NK-92 treated with Interleukin-12 subunit alpha and Interleukin-12 subunit beta, amount 100 ng/mL, for 24 hours (cell line): ENCODE results near the gene HSPA12A.

Experiments used
- DNase-seq: peaks from one replicate; lab custom pipeline; 2025; lab: John Stamatoyannopoulos, UW

Gene HSPA12A

DNA sequence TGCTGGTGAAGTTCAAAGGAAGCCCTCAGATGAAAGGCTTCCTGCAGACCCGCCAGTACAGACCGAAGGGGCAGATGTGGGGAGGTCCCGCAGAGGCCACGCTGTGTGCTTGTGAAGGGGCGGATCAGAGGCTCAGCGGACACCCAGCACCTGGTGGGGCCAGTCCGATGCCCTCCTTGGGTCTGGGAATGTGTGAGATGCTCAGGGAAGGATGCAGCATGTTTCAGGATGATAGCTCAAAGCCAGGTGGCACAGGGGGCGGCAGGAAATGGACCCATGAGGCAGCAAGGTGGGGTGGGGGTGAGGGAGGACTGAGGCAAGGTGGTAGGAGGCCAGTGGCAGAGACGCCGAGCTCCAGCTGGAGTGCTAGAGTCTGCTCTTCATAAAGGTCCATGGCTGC is 27.9 kb upstream of the HSPA12A start:
- no peak for DNase-seq

DNA sequence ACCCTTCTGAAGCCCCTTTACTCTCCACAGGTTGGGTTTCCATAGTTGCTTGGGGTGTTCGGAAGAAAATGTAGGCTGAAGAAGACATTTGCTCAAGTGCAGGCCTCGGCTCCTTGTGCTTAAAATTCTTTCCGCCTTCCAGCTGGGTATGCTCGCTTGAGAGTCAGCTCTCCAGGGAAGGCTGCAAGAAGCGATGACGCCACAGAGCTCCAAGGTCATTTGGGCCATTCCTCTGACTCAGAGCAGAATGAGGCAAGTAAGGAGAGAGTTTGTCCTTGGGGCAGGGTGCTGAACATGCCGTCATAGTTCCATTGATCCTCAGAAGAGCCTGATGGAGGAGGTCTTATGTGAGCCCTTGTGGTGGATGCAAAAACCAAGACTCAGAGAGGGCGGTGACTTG is 27.4 kb upstream of the HSPA12A start:
- DNase-seq = no peak

DNA sequence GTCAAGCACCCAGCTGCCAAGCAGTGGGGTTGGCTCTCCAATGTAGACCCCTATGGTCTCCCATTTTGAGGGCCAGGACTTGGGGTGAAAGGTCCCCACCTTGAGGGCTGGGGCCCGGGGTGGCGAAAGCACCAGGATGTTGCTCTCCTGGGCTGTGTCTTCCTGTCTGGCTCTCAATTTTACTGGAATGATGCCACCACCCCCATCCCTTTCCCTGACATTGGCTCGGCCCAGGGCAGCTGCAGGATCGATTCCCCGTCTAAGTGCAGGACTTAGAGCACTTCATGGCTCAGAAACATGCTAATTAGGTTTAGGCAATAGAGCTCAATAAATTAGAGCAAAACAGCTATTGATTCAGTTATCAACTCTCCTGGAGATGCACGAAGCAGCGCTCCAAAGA is 27.0 kb upstream of the HSPA12A start:
- DNase-seq = no peak

DNA sequence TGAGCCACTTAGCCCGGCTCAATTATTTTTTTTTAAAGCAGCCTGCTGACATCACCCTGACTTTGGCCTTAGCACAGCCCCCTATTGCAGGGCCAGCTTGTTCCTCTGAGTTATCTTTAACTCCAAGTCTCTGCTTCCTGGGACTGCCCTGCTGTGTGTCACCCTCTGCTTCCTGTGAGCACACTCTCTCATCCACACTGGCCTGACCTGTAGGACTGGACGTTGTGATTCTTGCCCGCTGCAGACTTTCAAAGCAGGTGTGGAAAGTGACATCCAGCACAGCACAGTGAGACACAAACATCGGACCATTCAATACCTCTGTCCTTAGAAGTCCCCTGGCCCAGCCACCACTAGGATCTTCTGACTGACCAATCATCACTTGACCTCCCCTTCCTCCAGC is 26.4 kb upstream of the HSPA12A start:
- no peak for DNase-seq

DNA sequence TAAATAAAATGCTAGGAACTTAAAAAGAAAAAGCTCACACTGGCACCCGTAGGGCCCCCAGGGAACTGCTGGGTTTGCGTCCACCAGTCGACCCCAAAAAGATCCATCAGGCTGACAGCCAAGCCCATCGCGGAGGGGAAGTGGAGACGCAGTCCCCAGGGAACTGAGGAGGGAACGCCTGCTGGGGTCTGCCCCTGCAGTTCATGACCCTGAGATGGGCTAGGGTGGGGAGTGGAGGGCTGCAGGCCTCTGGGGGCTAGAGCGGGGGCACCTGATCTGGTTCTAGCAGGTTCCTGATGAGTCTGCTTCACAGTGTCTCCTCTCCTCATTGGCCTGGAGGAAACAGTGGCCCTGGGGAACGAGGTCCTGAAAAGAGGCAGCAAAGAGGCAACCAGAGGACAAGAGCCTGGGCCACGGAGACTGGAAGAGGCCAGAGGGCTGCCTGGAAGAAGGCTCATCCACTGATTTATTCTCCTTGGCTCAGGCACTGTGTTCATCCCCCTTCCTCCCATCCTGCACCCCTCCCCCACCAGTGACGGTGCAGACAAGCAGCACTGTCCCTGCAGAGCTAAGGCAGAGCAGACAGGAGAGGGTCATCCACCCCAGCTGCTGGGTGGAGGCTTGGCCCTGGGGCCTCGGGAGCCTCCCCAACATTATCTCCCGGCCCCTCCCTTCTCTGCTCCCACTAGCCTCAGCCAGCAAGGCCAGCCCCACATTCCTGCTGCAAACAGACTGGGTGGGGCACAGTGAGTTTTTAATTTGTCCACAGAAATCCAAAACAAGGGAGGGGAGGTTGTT is 24.7 kb upstream of the HSPA12A start:
- no peak for DNase-seq

DNA sequence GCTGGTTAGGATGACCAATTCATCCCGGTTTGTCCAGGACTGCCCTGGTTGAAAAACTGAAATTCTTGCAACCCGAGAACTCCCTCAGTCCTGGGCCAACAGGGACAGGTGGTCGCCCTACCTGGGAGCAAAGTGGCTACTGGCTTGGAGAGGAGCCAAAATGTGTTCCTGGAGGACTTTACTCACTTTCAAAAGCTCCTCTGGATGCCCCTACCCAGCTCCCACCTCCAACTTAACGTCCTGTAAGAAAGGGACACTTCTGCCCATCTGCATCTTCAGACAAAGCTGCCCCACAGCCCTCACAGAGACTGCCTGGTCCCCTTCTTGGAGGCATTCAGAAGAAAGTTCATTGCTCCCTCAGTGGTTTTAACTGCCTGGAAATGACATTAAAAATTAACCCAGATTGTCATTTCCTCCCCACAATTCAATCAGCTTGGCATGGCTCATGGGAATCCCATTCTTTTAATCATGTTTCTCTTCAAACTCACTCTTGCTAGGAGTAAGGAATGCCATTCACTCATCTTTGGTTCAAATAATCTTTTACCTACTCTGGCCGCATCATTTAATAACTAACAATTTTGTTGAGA is 24.0 kb upstream of the HSPA12A start:
- no peak for DNase-seq

DNA sequence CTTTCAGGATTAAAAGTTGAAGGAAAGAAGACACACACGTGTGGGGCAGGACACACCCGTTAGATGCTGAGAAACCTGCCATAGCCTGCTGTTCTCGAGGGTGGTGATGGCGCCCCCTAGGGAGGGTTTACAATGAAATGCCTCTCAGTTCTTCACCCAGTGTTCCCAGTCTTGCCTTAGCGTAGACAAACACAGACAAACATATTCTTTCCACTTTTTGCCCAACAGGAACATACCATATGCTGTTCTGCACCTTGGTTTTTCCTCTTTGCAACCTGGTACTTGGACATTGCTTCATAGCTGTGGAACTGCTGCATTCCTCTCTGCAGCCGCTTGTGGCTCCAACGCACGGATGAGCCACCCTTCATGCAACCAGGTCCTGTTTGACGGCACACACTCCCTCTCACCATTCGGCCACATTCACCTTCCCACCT is 23.3 kb upstream of the HSPA12A start:
- DNase-seq = no peak

DNA sequence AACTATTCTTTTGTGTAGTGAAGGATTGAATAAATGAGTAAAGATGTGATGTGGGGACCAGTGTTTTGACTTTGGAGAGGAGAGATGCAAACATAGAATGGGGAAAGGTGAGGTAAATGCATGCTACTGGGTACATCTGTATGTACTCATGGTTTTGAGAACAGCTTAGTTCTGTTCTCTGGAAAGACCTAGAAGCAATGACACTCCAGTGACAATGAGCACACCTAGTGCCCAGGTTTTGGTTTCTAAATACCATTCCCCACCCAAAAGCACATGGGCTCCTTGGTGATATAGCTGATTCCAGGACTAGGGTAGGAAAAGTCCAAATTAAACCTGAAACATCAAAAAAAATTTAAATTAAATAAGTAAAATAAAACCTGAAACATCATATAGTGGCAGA is 22.6 kb upstream of the HSPA12A start:
- DNase-seq = no peak

DNA sequence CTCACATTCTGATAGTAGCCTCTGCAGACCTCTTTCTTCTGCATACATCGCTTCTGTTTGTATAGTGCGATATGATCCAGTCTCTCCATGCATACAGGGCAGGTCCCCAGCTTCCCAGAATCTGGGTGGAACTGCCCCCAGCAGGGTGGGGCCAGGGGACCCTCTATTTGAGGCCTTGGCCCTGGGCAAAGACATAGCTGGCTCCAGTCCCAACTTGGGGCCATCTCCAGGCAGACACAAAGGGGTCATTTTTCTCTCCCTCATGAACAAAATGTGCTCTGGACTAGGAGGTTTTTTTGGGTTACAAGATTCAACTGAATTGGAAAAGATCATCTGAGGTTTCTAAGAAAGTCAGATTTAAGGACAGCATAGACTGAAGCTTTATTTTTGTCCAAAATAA is 21.1 kb upstream of the HSPA12A start:
- DNase-seq = no peak

DNA sequence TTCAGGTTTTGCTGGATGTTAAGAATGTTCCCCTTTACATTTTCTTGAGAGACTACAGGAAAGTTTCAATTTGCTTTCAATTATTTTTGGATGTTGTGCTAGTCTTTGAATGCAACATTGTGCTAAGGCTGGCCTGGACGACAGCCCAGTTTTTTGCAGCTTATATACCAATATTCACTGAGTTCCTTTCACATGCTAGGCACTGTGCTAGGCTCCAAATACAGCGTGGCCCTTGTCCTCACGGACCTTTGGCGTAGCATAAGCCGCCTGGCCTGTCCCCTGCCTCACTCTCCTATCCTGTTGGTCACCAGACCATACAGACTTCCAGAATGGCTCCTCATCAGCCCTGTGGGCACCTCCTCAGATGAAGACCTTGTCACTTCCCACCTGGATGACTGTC is 19.5 kb upstream of the HSPA12A start:
- DNase-seq = no peak

DNA sequence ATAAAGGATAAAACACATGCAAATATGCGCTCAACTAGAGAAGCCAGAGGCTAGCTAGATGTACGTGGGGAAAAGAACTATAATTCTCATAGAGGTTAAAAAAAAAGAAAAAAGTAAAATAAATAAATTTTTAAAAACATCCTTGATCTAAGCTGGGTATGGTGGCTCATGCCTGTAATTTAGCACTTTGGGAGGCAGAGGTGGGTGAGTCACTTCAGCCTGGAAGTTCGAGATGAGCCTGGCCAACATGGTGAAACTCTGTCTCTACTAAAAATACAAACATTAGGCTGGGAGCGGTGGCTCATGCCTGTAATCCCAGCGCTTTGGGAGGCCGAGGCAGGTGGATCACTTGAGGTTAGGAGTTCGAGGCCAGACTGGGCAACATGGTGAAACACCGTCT is 18.6 kb upstream of the HSPA12A start:
- no peak for DNase-seq

DNA sequence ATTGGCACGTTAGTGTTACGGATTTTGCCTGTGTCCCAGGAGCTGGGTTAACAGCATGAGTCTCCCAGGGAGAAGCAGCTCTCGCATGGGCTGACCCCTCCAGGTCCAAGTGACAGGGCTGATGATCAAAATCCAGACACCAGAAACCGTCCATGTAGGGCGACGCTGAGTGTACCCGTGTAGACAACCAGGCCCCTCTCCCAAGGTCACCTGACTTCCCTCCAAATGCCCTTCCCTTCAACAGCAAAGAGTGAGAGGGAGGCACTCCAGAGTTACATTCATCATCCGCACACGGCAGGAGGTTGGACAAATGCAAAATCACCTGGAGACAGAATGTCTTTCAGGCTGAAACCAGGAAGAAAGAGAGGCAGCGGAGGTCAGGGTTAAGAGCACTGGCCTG is 14.9 kb upstream of the HSPA12A start:
- DNase-seq = no peak

DNA sequence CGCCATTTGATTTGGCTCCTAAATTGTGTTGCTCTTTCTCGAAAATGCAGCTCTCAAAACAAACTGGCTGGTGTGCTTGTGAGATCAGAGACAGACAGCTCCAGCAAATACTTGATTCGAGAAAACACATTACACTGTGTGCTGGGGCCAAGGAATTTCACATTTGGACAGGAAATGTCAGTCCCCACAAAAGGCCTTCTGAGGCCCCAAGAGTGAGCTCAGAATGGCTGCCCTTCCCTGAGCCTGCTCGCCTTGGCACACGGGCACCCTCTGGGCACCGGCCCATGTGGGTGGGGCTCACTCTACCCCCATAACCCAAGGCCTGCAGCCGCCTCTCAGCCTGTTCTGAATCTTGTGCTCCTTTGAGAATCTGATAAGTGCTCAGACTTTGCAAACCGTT is 13.9 kb upstream of the HSPA12A start:
- DNase-seq = no peak

DNA sequence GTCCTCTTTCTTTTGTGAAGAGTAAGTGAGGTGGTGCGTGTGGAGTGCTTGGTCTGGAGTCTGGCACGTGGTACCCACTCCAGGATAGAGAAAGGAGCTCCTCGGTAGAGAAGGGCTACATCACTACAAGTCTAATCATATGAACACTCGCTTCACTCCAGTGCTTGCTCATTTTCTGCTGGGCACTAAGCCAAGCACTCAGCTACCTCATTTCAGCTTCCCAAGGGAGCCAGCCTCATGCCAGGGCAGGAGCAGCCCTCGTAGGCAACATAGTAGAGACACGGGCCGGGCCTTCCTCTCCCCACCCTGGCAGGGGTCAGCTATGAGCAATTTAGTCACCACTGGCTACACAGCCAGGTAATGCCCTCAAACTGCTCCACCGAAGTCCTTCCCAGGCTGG is 11.4 kb upstream of the HSPA12A start:
- DNase-seq = no peak

DNA sequence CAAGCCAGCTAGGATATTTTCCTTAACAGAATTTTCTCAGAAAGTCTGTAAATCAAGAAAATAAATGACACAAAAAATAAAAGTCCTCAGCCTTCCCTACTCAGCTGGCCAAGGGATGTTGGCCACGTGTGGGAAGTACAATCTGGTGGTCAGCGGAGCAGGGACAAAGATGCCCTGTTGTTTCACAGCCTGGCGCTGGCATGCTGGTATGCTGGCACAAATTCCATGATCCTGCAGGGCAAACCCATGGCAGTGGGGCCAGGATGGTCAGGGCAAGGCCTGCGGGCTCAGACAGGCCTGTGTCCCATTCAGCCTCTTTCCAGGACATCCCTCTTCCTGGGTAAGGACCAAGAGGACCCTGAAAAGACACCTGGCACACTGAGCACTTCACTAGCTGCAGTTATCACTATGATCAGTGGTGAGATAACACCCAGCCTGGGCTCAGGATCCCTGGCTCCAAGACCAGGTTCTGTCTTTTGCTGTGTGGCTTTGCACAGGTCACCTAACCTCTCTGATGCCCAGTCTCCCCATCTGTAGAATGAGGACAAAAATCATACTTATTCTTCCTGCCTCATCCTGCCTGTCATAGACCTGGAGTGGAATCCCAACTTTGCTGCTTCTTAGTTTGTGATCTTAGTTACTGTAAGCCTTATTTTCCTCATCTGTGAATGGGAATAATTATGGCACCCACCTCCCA is 10.8 kb upstream of the HSPA12A start:
- DNase-seq = no peak

DNA sequence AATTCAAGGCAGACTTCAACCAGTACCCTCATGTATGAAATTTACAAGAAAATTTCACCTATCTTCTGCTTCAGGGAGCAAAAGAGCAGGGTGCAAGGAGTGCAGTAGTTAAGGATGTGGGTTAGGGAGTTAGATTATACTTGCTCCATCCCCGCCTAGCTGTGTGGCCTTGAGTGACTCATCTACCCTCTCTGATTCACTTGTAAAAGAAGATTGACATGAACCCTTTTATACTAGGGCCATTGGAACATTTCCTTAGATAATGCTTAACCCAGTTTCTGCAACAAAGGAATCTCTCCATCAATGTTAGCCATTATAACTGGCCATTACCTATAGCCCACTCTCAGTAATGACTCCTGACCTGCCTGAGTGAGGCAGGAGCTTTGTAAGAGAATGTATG is 10.2 kb upstream of the HSPA12A start:
- DNase-seq = no peak

DNA sequence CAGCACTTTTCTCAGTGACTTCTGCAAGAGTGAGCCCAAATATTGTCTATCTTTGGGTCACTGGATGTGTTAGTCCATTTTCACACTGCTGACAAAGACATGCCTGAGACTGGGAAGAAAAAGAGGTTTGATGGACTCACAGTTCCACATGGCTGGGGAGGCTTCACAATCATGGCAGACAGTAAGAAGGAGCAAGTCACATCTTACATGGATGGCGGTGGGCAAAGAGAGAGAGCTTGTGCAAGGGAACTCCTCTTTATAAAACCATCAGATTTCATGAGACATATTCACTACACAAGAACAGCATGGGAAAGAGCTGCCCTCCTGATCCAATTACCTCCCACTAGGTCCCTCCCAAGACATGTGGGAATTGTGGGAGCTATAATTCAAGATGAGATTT is 6.1 kb upstream of the HSPA12A start:
- DNase-seq = no peak

DNA sequence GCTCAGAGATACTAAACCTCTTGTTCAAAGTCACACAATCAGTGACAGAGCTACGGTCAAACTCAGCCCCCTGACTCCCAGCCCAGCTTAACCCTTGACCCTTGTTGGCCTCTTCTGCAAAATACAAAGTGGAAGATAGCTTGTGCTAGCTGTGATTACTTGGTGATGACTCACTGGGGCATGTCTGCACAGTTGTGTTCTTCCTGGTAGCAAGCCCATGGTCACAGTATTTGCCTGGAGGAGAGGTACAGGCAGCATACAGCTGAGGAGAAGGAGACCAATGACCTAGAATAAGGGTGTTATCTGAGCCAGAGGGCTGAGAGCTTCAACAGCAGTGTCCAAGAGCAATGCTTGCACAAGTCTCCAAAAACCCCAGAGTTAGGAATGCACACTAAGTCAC is 5.7 kb upstream of the HSPA12A start:
- no peak for DNase-seq

DNA sequence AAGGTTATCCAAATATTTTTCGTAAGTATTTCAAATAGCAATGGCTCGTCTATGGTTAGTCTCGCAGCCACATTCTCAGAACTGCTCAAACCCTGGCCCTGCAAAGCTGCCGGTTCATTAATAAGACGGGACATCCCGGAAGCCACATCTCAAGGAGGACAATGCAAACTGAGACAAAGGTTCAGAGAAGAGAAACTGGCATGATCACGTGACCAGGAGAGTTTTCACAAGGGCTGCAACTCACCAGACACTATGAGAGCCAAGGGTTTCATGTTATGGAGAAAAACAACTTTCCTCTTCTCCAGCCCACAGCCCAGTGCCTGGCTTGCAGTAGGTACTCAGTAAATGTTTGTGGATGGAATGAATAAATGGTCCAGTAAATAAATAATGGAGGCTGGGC is 5.0 kb upstream of the HSPA12A start:
- DNase-seq = no peak

DNA sequence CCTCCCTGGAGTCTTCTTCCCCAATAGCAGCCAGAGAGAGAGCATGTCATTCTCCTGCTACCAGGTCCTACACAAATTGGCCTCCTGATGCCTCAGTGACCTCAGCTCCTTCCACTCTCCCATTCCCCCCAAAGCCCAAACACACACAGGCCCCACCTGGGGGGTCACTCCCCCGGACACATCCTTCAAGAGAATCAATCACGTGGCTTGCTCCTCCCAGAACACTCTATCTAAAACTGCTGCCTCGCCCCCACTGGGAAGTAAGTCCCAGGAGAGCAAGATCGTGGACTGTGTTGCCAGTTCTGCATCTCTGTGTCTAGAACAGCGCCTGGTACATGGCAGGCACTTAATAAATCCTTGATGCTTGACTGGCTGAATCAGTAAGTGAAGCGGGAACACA is 2.5 kb upstream of the HSPA12A start:
- DNase-seq = no peak

DNA sequence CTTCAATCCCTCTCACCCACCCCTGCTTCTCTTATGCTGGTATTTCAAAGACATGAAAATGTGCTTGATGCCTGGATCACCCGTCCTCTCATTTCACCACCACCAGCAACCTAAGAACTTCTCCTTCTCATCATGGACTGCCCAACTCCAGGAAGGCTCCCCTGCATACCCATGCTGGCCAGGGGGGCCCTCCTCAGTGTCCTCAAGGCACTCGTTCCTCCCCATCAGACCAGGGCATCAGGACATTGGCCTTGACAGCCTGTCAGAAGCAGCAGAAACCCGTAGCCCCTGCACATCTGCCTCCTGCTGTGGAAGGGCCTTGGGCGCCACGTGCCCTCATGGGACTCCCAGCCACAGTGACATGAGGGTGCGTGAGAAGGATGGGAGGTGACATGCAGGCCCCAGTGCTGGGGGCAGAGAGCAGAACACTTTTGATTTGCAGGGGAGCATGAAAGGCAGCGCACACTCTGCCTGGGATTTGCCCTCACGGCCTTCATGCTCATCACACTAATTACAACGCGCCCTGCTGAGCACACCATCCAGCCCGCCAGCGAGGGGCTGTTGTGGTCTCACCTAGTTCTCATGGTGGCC is 1.9 kb upstream of the HSPA12A start:
- DNase-seq = no peak

DNA sequence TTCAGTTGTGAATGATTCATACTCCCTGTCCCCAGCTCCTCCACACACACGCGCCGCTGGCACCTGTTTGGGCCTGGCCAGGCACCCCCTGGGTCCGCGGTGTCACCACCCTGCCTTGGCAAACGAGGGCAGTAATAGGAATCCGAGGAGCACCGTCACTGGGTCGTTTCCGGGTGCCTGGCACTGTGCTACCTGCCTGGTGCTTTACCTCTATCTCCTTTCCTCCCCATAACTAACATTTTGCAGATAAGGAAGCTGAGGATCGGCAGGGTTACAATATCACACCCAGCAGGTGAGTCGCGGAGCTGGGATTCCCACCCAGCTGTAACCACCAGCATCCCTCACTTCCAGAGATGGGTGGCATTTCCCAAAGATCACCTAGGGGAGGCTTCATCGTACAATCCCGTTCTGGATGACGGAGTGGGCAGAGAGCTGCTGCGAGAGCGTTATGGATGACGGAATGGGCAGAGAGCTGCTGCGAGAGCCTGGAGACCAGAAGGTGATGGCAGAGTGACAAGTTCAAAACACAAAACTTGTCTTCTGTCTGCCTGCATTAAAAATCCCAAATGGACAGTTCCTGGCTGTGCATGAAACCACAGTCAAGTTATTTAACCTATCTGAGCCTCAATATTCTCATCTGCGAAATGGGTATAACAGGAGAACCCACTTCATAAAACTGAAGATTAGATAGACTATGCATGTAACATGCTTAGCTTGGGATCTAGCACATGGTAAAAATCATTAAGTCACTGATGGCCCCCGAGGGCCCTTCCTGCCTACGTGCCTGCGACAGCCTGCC is 1.1 kb upstream of the HSPA12A start:
- DNase-seq = no peak
